ENCODE data around the gene ADGRG1.
"Not testable (repeated sequence)": the region's sequence is repeated elsewhere in the genome, so short reads cannot be mapped to it uniquely, and the experiment has no call there.

Gene ADGRG1

GRCh38 chr16:57670196-57670595 lies 41.8 kb downstream of the ADGRG1 start:
- Histone ChIP-seq H3K36me3 (ENCODE audit: control insufficient read depth in 4 of 4, insufficient read depth in 4 of 4, low read length in 3 of 4) (peaks cover 0 to 7% (median 2%) of the 10 kb centered on the region in 4 experiments), H3K9me3 (ENCODE audit: control extremely low read depth in 1 of 5, control insufficient read depth in 4 of 5, insufficient read depth in 2 of 5, low read depth in 1 of 5, low read length in 4 of 5) (no peaks in the 10 kb centered on the region), H3K4me3 (ENCODE audit: control insufficient read depth in 1 of 7, extremely low read depth in 1 of 7, insufficient read depth in 4 of 7, low read depth in 2 of 7, low read length in 6 of 7) (no peak overlapping the region), H3K4me1 (ENCODE audit: control extremely low read depth in 1 of 4, control insufficient read depth in 4 of 4, insufficient read depth in 4 of 4, low read length in 3 of 4) (peaks cover 0 to 43% (median 37%) of the 10 kb centered on the region in 4 experiments), H3K27ac (ENCODE audit: insufficient read depth in 1 of 2, low read depth in 1 of 2, low read length in 2 of 2, poor library complexity in 1 of 2, severe bottlenecking in 2 of 2) (no peak overlapping the region), H3K27me3 (replicated peaks in 2 of 5; ENCODE audit: control insufficient read depth in 4 of 5, insufficient read depth in 5 of 5, low read length in 4 of 5) (no peaks in the 10 kb centered on the region)
- ChIA-PET POLR2A (interaction anchor here (1.0 kb wide), 1 partner anchor 19 kb away, joined by 3 read pairs; no protein-coding TSS in a partner anchor), CTCF (interaction anchor here (0.6 to 4.4 kb wide), 6 partner anchors 12 to 75 kb away, joined by 3 to 27 read pairs (median 4); no protein-coding TSS in a partner anchor)
- no peak for DNase-seq
- WGBS (ENCODE audit: insufficient coverage) = 52% methylated on average over 3 of the region's 4 CpGs

GRCh38 chr16:57671451-57671850 lies 43.0 kb downstream of the ADGRG1 start:
- CTCF ChIA-PET = interaction anchor here (1.2 to 4.4 kb wide), 5 partner anchors 10 to 59 kb away, joined by 3 to 27 read pairs (median 4); no protein-coding TSS in a partner anchor
- H3K36me3 ChIP-seq (ENCODE audit: control insufficient read depth in 4 of 4, insufficient read depth in 4 of 4, low read length in 3 of 4); POLR2A ChIA-PET; H3K27me3 ChIP-seq (replicated peaks in 2 of 5; ENCODE audit: control insufficient read depth in 4 of 5, insufficient read depth in 5 of 5, low read length in 4 of 5); H3K9me3 ChIP-seq (ENCODE audit: control extremely low read depth in 1 of 5, control insufficient read depth in 4 of 5, insufficient read depth in 2 of 5, low read depth in 1 of 5, low read length in 4 of 5); DNase-seq; H3K4me3 ChIP-seq (ENCODE audit: control insufficient read depth in 1 of 7, extremely low read depth in 1 of 7, insufficient read depth in 4 of 7, low read depth in 2 of 7, low read length in 6 of 7); H3K27ac ChIP-seq (ENCODE audit: insufficient read depth in 1 of 2, low read depth in 1 of 2, low read length in 2 of 2, poor library complexity in 1 of 2, severe bottlenecking in 2 of 2): not testable (repeated sequence)
- 92% methylated on average over 6 of the region's 7 CpGs for WGBS (ENCODE audit: insufficient coverage)
- peaks cover 0 to 55% (median 49%) of the 10 kb centered on the region in 4 experiments for H3K4me1 ChIP-seq (ENCODE audit: control extremely low read depth in 1 of 4, control insufficient read depth in 4 of 4, insufficient read depth in 4 of 4, low read length in 3 of 4)

GRCh38 chr16:57672416-57672815 lies 44.0 kb downstream of the ADGRG1 start:
- Histone ChIP-seq H3K27ac (ENCODE audit: insufficient read depth in 1 of 2, low read depth in 1 of 2, low read length in 2 of 2, poor library complexity in 1 of 2, severe bottlenecking in 2 of 2) (no peak overlapping the region), H3K27me3 (replicated peaks in 2 of 5; ENCODE audit: control insufficient read depth in 4 of 5, insufficient read depth in 5 of 5, low read length in 4 of 5) (no peaks in the 10 kb centered on the region), H3K9me3 (ENCODE audit: control extremely low read depth in 1 of 5, control insufficient read depth in 4 of 5, insufficient read depth in 2 of 5, low read depth in 1 of 5, low read length in 4 of 5) (no peaks in the 10 kb centered on the region), H3K4me3 (ENCODE audit: control insufficient read depth in 1 of 7, extremely low read depth in 1 of 7, insufficient read depth in 4 of 7, low read depth in 2 of 7, low read length in 6 of 7) (no peak overlapping the region), H3K36me3 (ENCODE audit: control insufficient read depth in 4 of 4, insufficient read depth in 4 of 4, low read length in 3 of 4) (no peaks in the 10 kb centered on the region), H3K4me1 (ENCODE audit: control extremely low read depth in 1 of 4, control insufficient read depth in 4 of 4, insufficient read depth in 4 of 4, low read length in 3 of 4) (peaks cover 3 to 56% (median 47%) of the 10 kb centered on the region in 4 experiments)
- no peak for DNase-seq
- no CpG with 5 or more reads among the region's 3 CpGs for WGBS (ENCODE audit: insufficient coverage)
- CTCF ChIA-PET = interaction anchor here (0.5 to 4.4 kb wide), 8 partner anchors 9 to 194 kb away, joined by 3 to 27 read pairs (median 3); no protein-coding TSS in a partner anchor
- POLR2A ChIA-PET = interaction anchor here (0.7 kb wide), 1 partner anchor 17 kb away, joined by 3 read pairs; no protein-coding TSS in a partner anchor

GRCh38 chr16:57672824-57673223 lies 44.4 kb downstream of the ADGRG1 start:
- ChIA-PET CTCF (interaction anchor here (0.5 to 4.4 kb wide), 7 partner anchors 9 to 64 kb away, joined by 3 to 27 read pairs (median 3); no protein-coding TSS in a partner anchor), POLR2A (no interaction called here)
- Histone ChIP-seq H3K27me3 (replicated peaks in 2 of 5; ENCODE audit: control insufficient read depth in 4 of 5, insufficient read depth in 5 of 5, low read length in 4 of 5) (no peaks in the 10 kb centered on the region), H3K4me3 (ENCODE audit: control insufficient read depth in 1 of 7, extremely low read depth in 1 of 7, insufficient read depth in 4 of 7, low read depth in 2 of 7, low read length in 6 of 7) (no peak overlapping the region), H3K36me3 (ENCODE audit: control insufficient read depth in 4 of 4, insufficient read depth in 4 of 4, low read length in 3 of 4) (no peaks in the 10 kb centered on the region), H3K4me1 (ENCODE audit: control extremely low read depth in 1 of 4, control insufficient read depth in 4 of 4, insufficient read depth in 4 of 4, low read length in 3 of 4) (peaks cover 3 to 56% (median 47%) of the 10 kb centered on the region in 4 experiments), H3K9me3 (ENCODE audit: control extremely low read depth in 1 of 5, control insufficient read depth in 4 of 5, insufficient read depth in 2 of 5, low read depth in 1 of 5, low read length in 4 of 5) (no peaks in the 10 kb centered on the region), H3K27ac (ENCODE audit: insufficient read depth in 1 of 2, low read depth in 1 of 2, low read length in 2 of 2, poor library complexity in 1 of 2, severe bottlenecking in 2 of 2) (no peak overlapping the region)
- no peak for DNase-seq
- WGBS (ENCODE audit: insufficient coverage) = 91% methylated on average over 1 of the region's 2 CpGs

GRCh38 chr16:57675741-57676551 lies 47.5 kb downstream of the ADGRG1 start:
- H3K27me3 ChIP-seq (replicated peaks in 2 of 5; ENCODE audit: control insufficient read depth in 4 of 5, insufficient read depth in 5 of 5, low read length in 4 of 5) = no peaks in the 10 kb centered on the region
- H3K27ac ChIP-seq (ENCODE audit: insufficient read depth in 1 of 2, low read depth in 1 of 2, low read length in 2 of 2, poor library complexity in 1 of 2, severe bottlenecking in 2 of 2) = peak overlapping the region in 1 of 2 experiments; percentile 31
- WGBS (ENCODE audit: insufficient coverage) = 71% methylated on average over 7 of the region's 12 CpGs
- peak overlapping the region in 1 of 7 experiments; percentile 7 for H3K4me3 ChIP-seq (ENCODE audit: control insufficient read depth in 1 of 7, extremely low read depth in 1 of 7, insufficient read depth in 4 of 7, low read depth in 2 of 7, low read length in 6 of 7)
- H3K4me1 ChIP-seq (ENCODE audit: control extremely low read depth in 1 of 4, control insufficient read depth in 4 of 4, insufficient read depth in 4 of 4, low read length in 3 of 4) = peaks cover 3 to 58% (median 53%) of the 10 kb centered on the region in 4 experiments
- no peaks in the 10 kb centered on the region for H3K9me3 ChIP-seq (ENCODE audit: control extremely low read depth in 1 of 5, control insufficient read depth in 4 of 5, insufficient read depth in 2 of 5, low read depth in 1 of 5, low read length in 4 of 5)
- POLR2A ChIA-PET = no interaction called here
- CTCF ChIA-PET = interaction anchor here (0.7 to 2.9 kb wide), 9 partner anchors 10 to 94 kb away, joined by 3 to 16 read pairs (median 5); partner anchors contain the start of gene KATNB1
- no peaks in the 10 kb centered on the region for H3K36me3 ChIP-seq (ENCODE audit: control insufficient read depth in 4 of 4, insufficient read depth in 4 of 4, low read length in 3 of 4)
- peak in 2 of 3 donors; percentile 74 to 78 for DNase-seq

- CTCF ChIA-PET = interaction anchor here (0.7 to 2.9 kb wide), 9 partner anchors 9 to 94 kb away, joined by 3 to 16 read pairs (median 4); partner anchors contain the start of gene KATNB1
- H3K9me3 ChIP-seq (ENCODE audit: control extremely low read depth in 1 of 5, control insufficient read depth in 4 of 5, insufficient read depth in 2 of 5, low read depth in 1 of 5, low read length in 4 of 5) = no peaks in the 10 kb centered on the region
- no peak for DNase-seq
- peaks cover 3 to 63% (median 55%) of the 10 kb centered on the region in 4 experiments for H3K4me1 ChIP-seq (ENCODE audit: control extremely low read depth in 1 of 4, control insufficient read depth in 4 of 4, insufficient read depth in 4 of 4, low read length in 3 of 4)
- 80% methylated on average over 1 of the region's 4 CpGs for WGBS (ENCODE audit: insufficient coverage)
- H3K27ac ChIP-seq (ENCODE audit: insufficient read depth in 1 of 2, low read depth in 1 of 2, low read length in 2 of 2, poor library complexity in 1 of 2, severe bottlenecking in 2 of 2) = no peak overlapping the region
- no peaks in the 10 kb centered on the region for H3K36me3 ChIP-seq (ENCODE audit: control insufficient read depth in 4 of 4, insufficient read depth in 4 of 4, low read length in 3 of 4)
- POLR2A ChIA-PET = no interaction called here
- no peaks in the 10 kb centered on the region for H3K27me3 ChIP-seq (replicated peaks in 2 of 5; ENCODE audit: control insufficient read depth in 4 of 5, insufficient read depth in 5 of 5, low read length in 4 of 5)
- H3K4me3 ChIP-seq (ENCODE audit: control insufficient read depth in 1 of 7, extremely low read depth in 1 of 7, insufficient read depth in 4 of 7, low read depth in 2 of 7, low read length in 6 of 7) = no peak overlapping the region
Observed at GRCh38 chr16:57676553-57677085, 48.2 kb downstream of the ADGRG1 start.
